ENCODE data around the gene PIK3CD.

PIK3CD gene

GRCh38 chr1:9651565-9652378 is at the start of gene PIK3CD:
Gene PIK3CD (plus strand): TSS chr1:9651731. CDS start chr1:9710456, 58,725 bp downstream.
- peak in 1 of 3 experiments; percentile 37 for DNase-seq (ENCODE audit: low read depth in 3 of 3)

DNA sequence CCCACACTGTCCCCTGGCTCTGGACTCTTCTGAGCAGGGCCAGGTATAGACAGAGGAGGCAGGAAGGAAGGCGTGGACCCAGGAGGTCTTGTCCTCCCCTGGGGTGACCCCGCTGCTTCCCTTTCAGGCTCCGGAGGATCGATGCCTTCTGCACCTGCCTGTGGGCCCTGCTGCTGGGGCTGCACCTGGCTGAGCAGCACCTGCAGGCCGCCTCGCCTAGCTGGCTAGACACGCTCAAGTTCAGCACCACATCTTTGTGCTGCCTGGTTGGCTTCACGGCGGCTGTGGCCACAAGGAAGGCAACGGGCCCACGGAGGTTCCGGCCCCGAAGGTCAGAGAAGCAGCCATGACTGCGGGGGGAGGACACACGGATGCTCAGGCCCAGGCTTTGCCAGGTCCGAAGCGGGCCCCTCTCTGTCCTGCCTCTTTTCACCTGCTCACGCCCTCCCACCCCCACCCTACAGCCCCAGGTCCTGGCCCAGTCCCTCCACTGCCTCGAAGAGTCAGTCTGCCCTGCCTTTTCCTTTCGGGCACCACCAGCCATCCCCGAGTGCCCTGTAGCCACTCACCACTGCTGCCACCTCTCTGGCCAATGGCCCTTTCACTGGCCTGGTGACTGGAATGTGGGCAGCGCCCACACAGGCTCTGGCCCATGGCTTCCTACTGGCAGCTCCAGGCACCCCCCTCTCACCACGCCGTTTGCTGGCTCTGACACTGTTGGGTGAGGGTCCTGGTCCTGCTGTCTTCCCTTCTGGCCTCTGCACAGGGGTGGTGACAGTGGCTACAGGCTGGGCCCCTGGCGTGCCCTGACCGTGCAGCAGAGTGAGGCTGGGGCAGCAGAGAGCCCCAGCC is 49.4 kb upstream of the PIK3CD start:
- DNase-seq (ENCODE audit: low read depth in 3 of 3): no peak

DNA sequence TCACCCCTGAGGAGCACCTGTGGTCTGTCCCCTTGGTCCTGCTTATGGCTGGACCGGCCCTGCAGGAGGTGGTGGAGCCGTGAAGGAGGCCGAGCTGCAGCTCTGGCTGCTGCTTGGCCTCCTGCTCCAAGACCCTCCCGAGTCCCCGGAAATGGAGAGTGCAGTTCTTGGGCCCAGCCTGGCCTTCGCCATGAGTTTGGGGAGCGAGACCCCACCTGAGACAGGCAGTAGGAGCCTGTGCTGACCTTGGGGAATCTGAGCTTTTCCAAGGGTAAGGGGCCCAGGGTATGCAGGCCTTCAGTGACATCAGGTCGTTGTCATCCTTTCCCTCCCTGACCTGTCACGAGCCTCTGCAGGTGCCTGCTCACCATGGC is 48.8 kb upstream of the PIK3CD start:
- DNase-seq (ENCODE audit: low read depth in 3 of 3): no peak

- no peak for DNase-seq (ENCODE audit: low read depth in 3 of 3)
These were observed 48.2 kb upstream of the PIK3CD start for GRCh38 chr1:9603307-9603706.

DNA sequence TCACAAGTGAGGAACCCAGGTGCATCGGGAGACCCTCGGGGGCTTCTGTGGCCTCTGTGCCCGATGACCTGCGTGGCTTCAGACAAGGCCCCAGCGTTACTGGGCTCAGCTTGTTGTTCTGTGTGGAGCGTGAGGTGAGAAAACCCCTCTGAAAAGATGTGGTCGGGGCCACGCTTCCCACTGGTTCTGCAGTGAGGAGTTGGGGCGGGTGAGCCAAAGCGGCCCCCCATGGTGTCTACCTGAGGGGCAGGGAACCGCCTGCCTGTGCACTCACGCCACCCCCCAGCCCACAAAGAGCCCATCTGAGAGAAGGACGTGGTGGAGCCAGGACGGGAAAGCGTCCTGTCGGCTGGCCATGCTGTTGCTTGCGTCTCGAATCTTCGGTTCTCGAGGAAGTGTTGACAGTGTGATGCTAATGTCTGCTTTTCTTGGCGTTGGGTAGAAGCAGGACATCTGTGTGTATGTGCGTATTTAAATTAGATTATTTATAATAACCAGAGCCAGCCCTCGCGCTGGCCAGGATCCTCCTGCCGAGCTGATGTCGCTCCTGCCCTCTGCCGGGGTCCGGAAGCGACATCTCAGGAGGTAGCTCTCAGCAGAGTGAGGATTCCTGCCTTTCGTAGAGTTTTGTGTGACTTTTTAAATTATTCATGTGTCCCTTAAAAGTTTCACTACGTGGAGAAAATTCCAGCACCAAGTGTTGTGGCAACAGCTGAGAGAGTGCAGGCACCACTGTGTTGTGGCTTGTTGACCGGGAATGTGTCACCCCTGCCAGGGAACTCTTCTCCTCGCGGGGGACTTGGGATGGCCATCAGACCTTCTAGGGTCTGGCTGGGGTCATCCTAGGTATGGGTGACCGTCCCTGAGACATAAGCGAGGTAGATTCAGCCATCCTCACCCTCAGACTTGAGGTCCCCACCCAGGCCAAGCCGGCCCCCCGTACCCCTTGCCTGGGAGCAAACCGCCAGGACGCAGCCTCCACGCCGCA is 47.5 kb upstream of the PIK3CD start:
- no peak for DNase-seq (ENCODE audit: low read depth in 3 of 3)

DNA sequence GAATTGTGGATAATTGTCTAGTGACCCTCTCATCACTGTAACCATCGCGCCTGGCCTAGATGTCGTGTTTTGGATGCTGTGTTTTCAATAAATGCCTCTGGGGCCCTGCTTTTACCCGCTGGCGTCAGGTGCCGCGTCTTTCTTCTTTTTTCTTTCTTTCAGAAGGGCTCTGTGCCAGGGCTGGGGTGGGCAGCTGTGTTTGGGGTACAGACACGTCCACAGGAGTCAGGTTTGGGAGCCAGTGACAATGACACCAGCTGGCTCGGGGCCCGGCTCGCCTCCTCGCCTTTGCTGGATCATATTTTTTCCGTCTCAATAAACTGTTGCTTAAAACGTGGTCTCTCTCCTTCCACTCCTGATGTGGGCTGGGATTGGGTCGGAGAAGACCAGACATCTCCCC is 46.7 kb upstream of the PIK3CD start:
- no peak for DNase-seq (ENCODE audit: low read depth in 3 of 3)

DNA sequence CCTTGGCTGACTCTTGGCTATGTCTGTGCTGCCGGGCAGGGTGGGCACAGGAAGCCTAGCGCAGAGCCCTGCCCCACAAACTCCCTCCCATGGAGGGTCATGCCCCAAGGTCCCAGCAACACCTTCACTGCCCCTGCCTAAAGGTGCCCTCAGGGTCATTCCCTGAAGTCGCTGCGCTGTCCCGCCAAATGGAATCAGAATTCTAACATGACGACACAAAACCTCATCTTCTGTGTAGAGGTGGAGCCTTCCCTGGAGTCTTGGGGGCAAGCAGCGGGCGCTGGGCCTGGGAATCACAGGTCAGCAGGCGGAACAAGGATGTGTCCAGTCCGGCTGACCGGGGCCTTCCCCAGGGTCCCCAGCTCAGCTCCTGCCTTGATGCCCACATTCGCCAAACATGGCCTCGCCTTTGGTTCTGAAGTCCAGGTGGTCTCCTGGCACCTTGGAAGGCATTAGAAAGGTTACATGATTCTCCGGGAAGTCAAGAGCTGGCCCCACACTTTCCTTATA is 45.5 kb upstream of the PIK3CD start:
- no peak for DNase-seq (ENCODE audit: low read depth in 3 of 3)

GRCh38 chr1:9606458-9606857 is 45.1 kb upstream of the PIK3CD start:
- DNase-seq (ENCODE audit: low read depth in 3 of 3): no peak

DNA sequence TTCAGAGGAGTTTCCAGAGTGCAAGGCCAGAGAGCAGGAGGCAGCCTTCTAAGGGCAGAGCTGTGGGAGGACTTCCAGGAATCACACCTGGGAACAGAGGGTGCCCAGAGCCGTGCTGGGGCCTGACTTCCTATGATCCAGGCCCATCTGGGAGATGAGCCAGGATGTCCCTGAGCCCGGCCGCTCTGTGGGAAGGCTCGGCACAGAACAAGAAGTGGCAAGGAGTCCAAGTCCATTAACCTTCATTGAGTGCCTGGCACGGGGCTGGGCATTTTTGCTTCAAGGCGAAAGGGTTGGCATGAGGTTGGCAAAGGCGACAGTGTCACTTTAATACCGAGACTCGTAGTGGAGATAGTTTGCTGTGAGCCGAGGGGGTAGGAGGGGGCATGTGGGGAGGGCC is 44.6 kb upstream of the PIK3CD start:
- no peak for DNase-seq (ENCODE audit: low read depth in 3 of 3)

DNA sequence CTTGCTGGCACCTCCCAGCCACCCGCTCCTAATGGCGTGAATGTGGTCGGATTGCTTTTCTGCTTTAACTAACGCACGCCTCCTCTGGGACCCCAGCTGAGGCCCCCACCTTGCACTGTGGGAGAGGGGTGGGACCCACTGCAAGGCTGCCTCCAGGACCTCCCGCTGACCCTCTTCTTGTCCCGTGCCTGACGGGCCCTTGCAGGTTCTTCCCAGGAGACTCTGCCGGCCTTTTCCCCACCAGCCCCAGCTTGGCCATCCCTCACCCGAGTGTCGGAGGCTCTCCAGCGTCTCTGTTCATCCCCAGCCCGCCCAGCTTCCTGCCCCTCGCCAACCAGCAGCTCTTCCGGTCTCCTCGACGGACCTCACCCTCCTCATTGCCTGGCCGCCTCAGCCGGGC is 44.2 kb upstream of the PIK3CD start:
- DNase-seq (ENCODE audit: low read depth in 3 of 3): no peak

- DNase-seq (ENCODE audit: low read depth in 3 of 3): no peak
These were observed 41.5 kb upstream of the PIK3CD start for GRCh38 chr1:9609998-9610397.

GRCh38 chr1:9610548-9610947 is 41.0 kb upstream of the PIK3CD start:
- no peak for DNase-seq (ENCODE audit: low read depth in 3 of 3)

DNA sequence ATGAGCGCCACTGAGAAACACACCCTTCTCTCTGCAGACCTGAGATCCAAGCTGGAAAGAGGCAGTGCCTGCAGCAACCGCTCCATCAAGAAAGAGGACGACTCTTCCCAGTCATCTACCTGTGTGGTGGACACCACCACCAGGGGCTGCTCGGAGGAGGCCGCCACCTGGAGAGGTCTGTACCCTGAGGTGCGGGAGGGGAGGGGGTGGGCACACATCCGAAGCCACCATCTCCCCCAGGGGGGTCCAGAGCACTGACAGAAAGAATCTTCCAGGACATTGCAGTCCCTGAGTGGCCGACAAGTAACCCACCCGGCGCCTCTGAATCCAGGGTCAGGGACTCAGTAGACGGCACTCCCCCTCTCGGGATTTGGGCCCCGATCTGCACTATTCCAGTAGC is 39.8 kb upstream of the PIK3CD start:
- no peak for DNase-seq (ENCODE audit: low read depth in 3 of 3)

- DNase-seq (ENCODE audit: low read depth in 3 of 3): no peak
These were observed 39.2 kb upstream of the PIK3CD start for GRCh38 chr1:9612162-9612845.

DNA sequence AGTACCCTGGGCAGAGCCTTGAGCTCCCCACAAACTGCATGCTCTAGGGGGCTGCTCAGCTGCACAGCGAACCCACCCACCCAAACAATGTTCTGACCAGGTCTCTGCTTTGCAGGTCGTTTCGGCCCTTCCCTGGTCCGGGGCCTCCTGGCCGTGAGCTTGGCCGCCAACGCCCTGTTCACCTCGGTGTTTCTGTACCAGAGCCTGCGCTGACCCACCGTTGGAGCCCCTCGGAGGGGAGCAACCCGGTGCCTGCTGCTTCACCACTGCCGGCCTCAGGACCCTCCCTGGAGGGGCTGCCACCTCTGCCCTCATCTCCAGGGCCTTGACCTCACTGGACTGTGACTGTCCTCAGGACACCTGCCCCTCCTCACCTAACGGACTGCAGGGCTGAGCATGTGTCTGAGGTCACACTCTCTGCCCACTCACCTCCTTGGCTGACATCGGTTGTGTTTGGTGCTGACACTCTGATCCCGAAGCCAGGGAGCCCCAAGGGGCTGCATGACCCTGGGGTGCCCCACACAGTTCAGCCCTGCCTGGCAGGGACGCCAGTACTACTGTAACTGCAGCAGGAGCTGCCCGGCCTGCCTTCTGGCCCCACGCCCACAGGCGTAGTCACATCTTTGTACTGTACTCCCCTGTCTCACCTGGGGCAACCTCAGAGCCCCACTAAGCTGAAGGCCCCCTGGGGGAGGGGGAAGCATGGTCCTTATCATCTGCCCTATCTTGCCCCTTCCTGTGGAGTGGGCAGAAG is 38.5 kb upstream of the PIK3CD start:
- no peak for DNase-seq (ENCODE audit: low read depth in 3 of 3)

DNA sequence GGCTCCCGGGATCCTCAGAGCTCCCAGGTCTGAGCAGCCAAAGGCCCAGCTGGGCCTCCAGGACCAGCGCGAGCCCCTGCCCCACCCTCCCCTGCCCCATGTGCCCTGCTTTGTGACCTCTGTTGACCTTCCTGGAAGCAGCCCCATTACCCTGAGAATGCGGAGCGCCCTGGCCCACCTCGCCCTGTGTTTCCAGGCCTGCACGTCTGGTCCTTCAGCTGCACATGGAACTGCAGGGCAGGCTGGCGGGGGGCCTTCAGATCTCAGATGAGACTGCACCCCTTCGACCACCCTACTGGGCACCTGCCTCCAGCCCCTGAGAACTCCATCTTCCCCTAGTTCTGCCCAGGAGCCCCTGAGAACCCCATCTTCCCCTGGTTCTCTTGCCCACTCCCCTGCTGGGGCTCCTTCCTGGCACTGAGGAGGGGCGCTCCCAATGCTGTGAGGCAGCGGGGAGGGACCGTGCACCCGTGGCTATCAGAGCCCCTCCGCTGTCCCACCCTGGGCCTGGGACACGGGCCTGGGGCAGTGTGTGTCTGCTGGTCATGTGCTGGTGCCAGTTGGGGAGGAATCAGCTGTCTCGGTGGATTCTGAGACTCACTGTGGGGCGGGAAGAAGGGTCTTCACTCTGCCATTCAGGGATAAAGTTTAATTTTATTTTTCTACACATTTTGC is 37.8 kb upstream of the PIK3CD start:
- DNase-seq (ENCODE audit: low read depth in 3 of 3): no peak

- DNase-seq (ENCODE audit: low read depth in 3 of 3): no peak
These were observed 36.0 kb upstream of the PIK3CD start for GRCh38 chr1:9615316-9616063.

DNA sequence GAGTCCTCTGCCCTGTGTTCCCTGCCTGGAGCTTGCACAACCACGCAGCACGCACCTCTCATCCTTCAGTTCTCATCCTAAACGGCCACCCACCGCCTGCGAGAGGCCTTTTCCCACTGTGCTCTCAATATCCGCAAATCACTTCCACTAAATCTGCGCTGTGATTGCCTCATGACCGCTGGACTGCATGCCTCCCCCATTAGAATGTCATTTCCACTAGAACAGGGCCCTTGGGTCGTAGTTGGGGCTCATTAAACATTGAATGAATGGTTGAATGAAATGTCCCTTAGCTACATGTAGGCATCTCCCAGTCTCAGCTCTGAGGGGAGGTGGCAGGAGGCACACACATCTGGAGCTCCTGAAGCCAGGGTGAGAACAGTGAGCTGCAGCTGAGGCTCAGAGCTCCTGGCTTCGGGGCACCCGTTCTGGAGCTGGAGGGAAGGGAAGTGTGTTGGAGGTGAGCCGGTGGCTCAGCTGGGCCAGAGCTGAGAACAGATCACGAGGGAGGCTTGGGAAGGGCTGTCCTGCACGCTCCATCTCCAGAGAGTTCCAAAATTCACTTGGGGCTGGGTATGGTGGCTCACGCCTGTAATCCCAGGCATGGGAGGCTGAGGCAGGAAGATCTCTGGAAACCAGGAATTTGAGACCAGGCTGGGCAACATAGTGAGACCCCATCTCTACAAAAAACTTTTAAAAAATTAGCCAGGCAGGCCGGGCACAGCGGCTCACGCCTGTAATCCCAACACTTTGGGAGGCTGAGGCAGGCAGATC is 32.4 kb upstream of the PIK3CD start:
- no peak for DNase-seq (ENCODE audit: low read depth in 3 of 3)
